Measurements from ENCODE around the gene PSTPIP2.
"Not testable (repeated sequence)": the region's sequence is repeated elsewhere in the genome, so short reads cannot be mapped to it uniquely, and the experiment has no call there.

GRCh38 chr18:45964913-45965312, 107.1 kb downstream of the PSTPIP2 start:
- TF ChIP-seq CTCF, POLR2A (IDR thresholded peaks at IDR 0.05): not testable (repeated sequence)
